H1 (cell line): Measurements from ENCODE around the gene ANKDD1A. TPM values are rescaled to one million over a fixed set of nuclear protein-coding genes. Genes with fewer than 3 reads are reported as not detected.

ENCODE experiments used
- CTCF ChIA-PET: fragments of 300-600 bp; sonication (Branson Sonifier 250); formaldehyde crosslinking; loops from one replicate; lab custom pipeline; 2021; ENCODE audit not compliant: partially characterized antibody; lab: Charles Lee
- POLR2A ChIA-PET: fragments of 300-600 bp; sonication (Branson Sonifier 250); formaldehyde crosslinking; loops from one replicate; lab custom pipeline; 2021; ENCODE audit warnings: inconsistent platforms; ENCODE audit not compliant: partially characterized antibody; lab: Charles Lee
- DNase-seq, 2 experiments: peaks; one replicate each; pipeline versions ENCODE4 v3.0.0 to v3.0.0-alpha.2; 2010 to 2022; ENCODE audit warnings: low spot score in 2 of 2, low read depth in 1 of 2, mixed read lengths in 1 of 2
- FAIRE-seq: peaks from 2 replicates; lab custom pipeline; 2011; peaks lifted over from hg19 to GRCh38; lab: Jason Lieb, UNC
- H2AFZ ChIP-seq: 2 replicates; pipeline ENCODE4 v1.8.1; 2012; ENCODE audit warnings: low read length, inconsistent platforms
- H2AK5ac ChIP-seq: 2 replicates; pipeline ENCODE4 v1.6.1; 2013; ENCODE audit warnings: low read depth, low read length
- H2BK120ac ChIP-seq: replicated peaks from 2 replicates; pipeline ENCODE3; 2013; ENCODE audit warnings: low read depth, low read length, inconsistent platforms
- H2BK12ac ChIP-seq: 2 replicates; pipeline ENCODE4 v1.6.1; 2013; ENCODE audit warnings: low read depth, low read length
- H2BK15ac ChIP-seq: 2 replicates; pipeline ENCODE4 v1.6.1; 2013; ENCODE audit warnings: low read length
- H2BK20ac ChIP-seq: 2 replicates; pipeline ENCODE4 v1.6.1; 2013; ENCODE audit warnings: low read length
- H2BK5ac ChIP-seq: 2 replicates; pipeline ENCODE4 v1.6.1; 2013; ENCODE audit warnings: low read depth, low read length
- H3K14ac ChIP-seq: 2 replicates; pipeline ENCODE4 v1.6.1; 2013; ENCODE audit warnings: inconsistent platforms; ENCODE audit not compliant: insufficient read length
- H3K18ac ChIP-seq: 2 replicates; pipeline ENCODE4 v1.6.1; 2013; ENCODE audit warnings: low read length; ENCODE audit errors: extremely low read depth
- H3K23ac ChIP-seq: 2 replicates; pipeline ENCODE4 v1.6.1; 2013; ENCODE audit warnings: inconsistent platforms; ENCODE audit not compliant: insufficient read length
- H3K23me2 ChIP-seq: 2 replicates; pipeline ENCODE4 v1.6.1; 2013; ENCODE audit warnings: low read depth, low read length
- H3K27ac ChIP-seq: 2 replicates; pipeline ENCODE4 v1.6.1; 2011; ENCODE audit warnings: low read depth, low read length, inconsistent platforms
- H3K27me3 ChIP-seq, 4 experiments: replicated peaks in 1 of 4; 1 replicate in 1 of 4; 2 replicates in 3 of 4; pipeline versions ENCODE4 v1.6.1 to v1.8.1; 2011 to 2013; ENCODE audit warnings: low read length in 3 of 4, mild to moderate bottlenecking in 3 of 4, inconsistent platforms in 2 of 4, mixed read lengths in 2 of 4, moderate library complexity in 1 of 4; ENCODE audit not compliant: control insufficient read depth in 3 of 4, insufficient read depth in 3 of 4; ENCODE audit errors: extremely low read depth in 1 of 4
- H3K36me3 ChIP-seq, 4 experiments: 2 replicates each; pipeline versions ENCODE4 v1.6.1 to v1.8.1; 2011 to 2013; ENCODE audit warnings: mild to moderate bottlenecking in 4 of 4, low read length in 3 of 4, moderate library complexity in 2 of 4, control low read depth in 1 of 4, inconsistent platforms in 1 of 4; ENCODE audit not compliant: insufficient read depth in 4 of 4, control insufficient read depth in 2 of 4
- H3K4ac ChIP-seq: replicated peaks from 2 replicates; pipeline ENCODE3; 2013; ENCODE audit warnings: low read length, low read depth, mixed read lengths, inconsistent platforms; ENCODE audit not compliant: insufficient read length
- H3K4me1 ChIP-seq, 4 experiments: replicated peaks in 1 of 4; 1 replicate in 1 of 4; 2 replicates in 3 of 4; pipeline versions ENCODE4 v1.6.1 to v1.8.1; 2011 to 2013; ENCODE audit warnings: low read length in 3 of 4, inconsistent platforms in 2 of 4, mixed read lengths in 1 of 4; ENCODE audit not compliant: insufficient read depth in 4 of 4, control insufficient read depth in 3 of 4
- H3K4me2 ChIP-seq, 2 experiments: 2 replicates each; pipeline versions ENCODE4 v1.6.1 to v1.8.1; 2011 to 2013; ENCODE audit warnings: low read depth in 2 of 2, low read length in 2 of 2, control low read depth in 1 of 2, inconsistent platforms in 1 of 2, mild to moderate bottlenecking in 1 of 2; ENCODE audit not compliant: insufficient read depth in 1 of 2
- H3K4me3 ChIP-seq, 4 experiments: fragments of 200-600, 300-600 bp in 1 of 4; sonication (generic), shearing (Covaris generic), sonication (Bioruptor Twin) in 1 of 4; 2 replicates each; pipeline versions ENCODE4 v1.5.1 to v1.8.1; 2011 to 2016; ENCODE audit warnings: low read length in 4 of 4, low read depth in 3 of 4, control low read depth in 2 of 4, inconsistent platforms in 2 of 4, mild to moderate bottlenecking in 2 of 4, mixed read lengths in 1 of 4, moderate library complexity in 1 of 4; ENCODE audit not compliant: insufficient read depth in 2 of 4; ENCODE audit errors: extremely low read depth in 1 of 4
- H3K56ac ChIP-seq: replicated peaks from 2 replicates; pipeline ENCODE3; 2013; ENCODE audit warnings: low read depth, mild to moderate bottlenecking, mixed read lengths, low read length, inconsistent platforms; ENCODE audit not compliant: insufficient read length
- H3K79me1 ChIP-seq: 2 replicates; pipeline ENCODE4 v1.6.1; 2013; ENCODE audit warnings: low read depth, low read length, control low read depth
- H3K79me2 ChIP-seq, 2 experiments: 2 replicates each; pipeline versions ENCODE4 v1.6.1 to v1.8.1; 2012 to 2013; ENCODE audit warnings: low read length in 2 of 2, mild to moderate bottlenecking in 2 of 2, inconsistent platforms in 1 of 2; ENCODE audit not compliant: insufficient read depth in 2 of 2, control insufficient read depth in 1 of 2
- H3K9ac ChIP-seq, 4 experiments: replicated peaks in 1 of 4; 1 replicate in 1 of 4; 2 replicates in 3 of 4; pipeline versions ENCODE4 v1.6.1 to v1.8.1; 2011 to 2013; ENCODE audit warnings: low read depth in 3 of 4, low read length in 3 of 4, control low read depth in 2 of 4, mild to moderate bottlenecking in 2 of 4, moderate library complexity in 2 of 4, inconsistent platforms in 1 of 4; ENCODE audit errors: extremely low read depth in 1 of 4
- H3K9me3 ChIP-seq, 2 experiments: 2 replicates each; pipeline versions ENCODE4 v1.6.1 to v1.8.1; 2012 to 2013; ENCODE audit warnings: mild to moderate bottlenecking in 2 of 2, moderate library complexity in 2 of 2, control low read depth in 1 of 2, inconsistent platforms in 1 of 2, low read depth in 1 of 2, low read length in 1 of 2, mixed read lengths in 1 of 2; ENCODE audit not compliant: insufficient read depth in 2 of 2
- H4K20me1 ChIP-seq, 2 experiments: replicated peaks in 1 of 2; 2 replicates each; pipeline versions ENCODE3 to v1.8.1; 2011 to 2013; ENCODE audit warnings: inconsistent platforms in 2 of 2, low read length in 2 of 2, mild to moderate bottlenecking in 1 of 2; ENCODE audit not compliant: insufficient read depth in 2 of 2, control insufficient read depth in 1 of 2
- H4K5ac ChIP-seq: 2 replicates; pipeline ENCODE4 v1.6.1; 2013; ENCODE audit warnings: low read length, low read depth, mixed read lengths, inconsistent platforms; ENCODE audit not compliant: insufficient read length
- H4K8ac ChIP-seq: 2 replicates; pipeline ENCODE4 v1.8.0; 2013; ENCODE audit warnings: mild to moderate bottlenecking, moderate library complexity, low read length, inconsistent platforms; ENCODE audit not compliant: insufficient read depth; ENCODE audit errors: extremely low read depth
- H4K91ac ChIP-seq: replicated peaks from 2 replicates; pipeline ENCODE3; 2013; ENCODE audit warnings: low read length, mixed read lengths, inconsistent platforms; ENCODE audit not compliant: insufficient read length
- CTCF ChIP-seq, 3 experiments: IDR thresholded peaks; 1 replicate in 2 of 3; 2 replicates in 1 of 3; pipeline versions ENCODE4 v1.5.1 to v1.6.1; 2011; ENCODE audit warnings: low read length in 3 of 3, mild to moderate bottlenecking in 3 of 3, inconsistent platforms in 2 of 3, low read depth in 1 of 3, moderate library complexity in 1 of 3; ENCODE audit not compliant: insufficient read depth in 1 of 3; ENCODE audit errors: control extremely low read depth in 1 of 3
- MAFK ChIP-seq: IDR thresholded peaks from 2 replicates; pipeline ENCODE4 v1.6.1; 2012; ENCODE audit warnings: low read depth, mild to moderate bottlenecking, improper control_type of control experiment, low read length
- NRF1 ChIP-seq: IDR thresholded peaks from 2 replicates; pipeline ENCODE4 v1.6.1; 2011; ENCODE audit warnings: mild to moderate bottlenecking, low read depth, low read length, improper control_type of control experiment
- PHF8 ChIP-seq: fragments of 200-600 bp; sonication (generic); conservative IDR thresholded peaks from 2 replicates; pipeline ENCODE4 v1.7.1; 2012; ENCODE audit warnings: low read depth, mild to moderate bottlenecking, inconsistent platforms, low read length, moderate library complexity
- TEAD4 ChIP-seq: IDR thresholded peaks from 2 replicates; pipeline ENCODE4 v1.6.1; 2012; ENCODE audit warnings: low read depth, low read length, inconsistent platforms, mixed read lengths
- WGBS, 2 experiments: shearing (Covaris generic) in 1 of 2; methylation state at CpG; one replicate each; pipeline versions ENCODE4 v1.1.6 to v1.1.7; 2013 to 2015; ENCODE audit warnings: low lambda C conversion rate in 2 of 2, mixed read lengths in 2 of 2, inconsistent platforms in 1 of 2, low coverage in 1 of 2, missing lambda C conversion rate in 1 of 2; ENCODE audit not compliant: insufficient replicate concordance in 2 of 2, insufficient coverage in 1 of 2, insufficient read length in 1 of 2; ENCODE audit errors: extremely low coverage in 1 of 2, missing lambda C conversion rate in 1 of 2; 5-methylcytosine and 5-hydroxymethylcytosine counted together
- polyA plus RNA-seq, 7 experiments: library from polyadenylated mRNA; depleted of rRNA in 3 of 7; stranded (reverse) in 5 of 7; unstranded in 2 of 7; fragments of >200 nt in 5 of 7; fragments of 200-250 nt in 2 of 7; gene quantifications; 1 replicate in 5 of 7; 2 replicates in 1 of 7; 4 replicates in 1 of 7; pipeline versions ENCODE4 v1.2.1 to v1.2.3, GENCODE V29; 2011 to 2013; ENCODE audit warnings: missing spikeins in 2 of 7, mixed read lengths in 2 of 7
- total RNA-seq: library from RNA; stranded (reverse); fragmentation: NEBNext Ultra II Directional; extraction: Animal tissue kit (Norgen Biotek cat#: 25700); gene quantifications from 2 replicates; pipeline ENCODE4 v1.2.1, GENCODE V29; 2021

ANKDD1A gene
- total and polyA plus RNA-seq, 2 of the 8 experiments (the other 6 are each of a cell fraction or from before 2014, with no cell fraction given), result 4.1 to 5.0 TPM

GRCh38 chr15:64904189-64904588, 7.5 kb upstream of the ANKDD1A start:
- H3K4me3 ChIP-seq, result no peak overlapping the region
- H4K5ac ChIP-seq, result no peak overlapping the region
- no peak overlapping the region for H3K27ac ChIP-seq
- no peaks in the 10 kb centered on the region for H3K79me2 ChIP-seq
- TF ChIP-seq NRF1 (no peak), TEAD4 (no peak), PHF8 (no peak), MAFK (no peak), CTCF (IDR thresholded peaks at IDR 0.05; ENCODE audit: control extremely low read depth in 1 of 3, insufficient read depth in 1 of 3, low read depth in 1 of 3, low read length in 3 of 3) (no peak)
- TF ChIP-seq, all 59 proteins: peak for 0
- WGBS, 2 experiments, result 91% methylated on average over 4 of the region's 4 CpGs; no CpG with 5 or more reads in 1 of the 2 experiments
- Histone ChIP-seq H3K56ac (no peak overlapping the region), H2BK120ac (no peak overlapping the region), H2BK20ac (no peak overlapping the region), H3K14ac (no peak overlapping the region), H3K4me2 (peak overlapping the region; percentile 34 to 46; a peak in 3 of 4 replicates), H3K9ac (peak overlapping the region in 1 of 4 experiments; percentile 18; a peak in 1 of 7 replicates), H3K27me3 (no peaks in the 10 kb centered on the region), H2BK15ac (peak overlapping the region; percentile 50), H3K36me3 (peaks cover 0 to 2% (median 0%) of the 10 kb centered on the region in 4 experiments; a peak in 1 of 8 replicates), H3K18ac (no peak overlapping the region), H2BK12ac (peak overlapping the region; percentile 52; the same call in 1 of the 2 replicates), H3K4ac (peak overlapping the region; percentile 36), H4K8ac (0 out of 2 replicates have a peak overlapping the region, but pooled peaks have one; percentile 39), H3K79me1 (no peaks in the 10 kb centered on the region), H2AFZ (no peak overlapping the region), H3K23me2 (no peaks in the 10 kb centered on the region), H2BK5ac (peak overlapping the region; percentile 36; the same call in 1 of the 2 replicates), H3K9me3 (peaks cover 23 to 26% of the 10 kb centered on the region in 2 experiments), H2AK5ac (peak overlapping the region; percentile 40; the same call in 1 of the 2 replicates), H4K20me1 (no peaks in the 10 kb centered on the region), H3K4me1 (peaks cover 0 to 8% (median 3%) of the 10 kb centered on the region in 4 experiments; a peak in 5 of 7 replicates), H4K91ac (peak overlapping the region; percentile 31), H3K23ac (no peak overlapping the region)
- DNase-seq (no peak), FAIRE-seq (no peak)
- ChIA-PET CTCF (interaction anchor here (0.6 to 3.1 kb wide), 8 partner anchors 10 to 177 kb away, joined by 3 to 22 read pairs (median 4); no protein-coding TSS in a partner anchor), POLR2A (interaction anchor here (0.8 to 3.0 kb wide), 5 partner anchors 10 to 204 kb away, joined by 3 to 16 read pairs (median 3); no protein-coding TSS in a partner anchor)
